GM12873 (cell line): Measurements from ENCODE around the gene DGKB.

Experiments
- TF ChIP-seq, protein P1 (sequence below): IDR thresholded peaks from 2 replicates; pipeline ENCODE4 v1.5.1; 2012; ENCODE audit warnings: low read depth, mild to moderate bottlenecking, moderate library complexity, low read length, control low read depth; ENCODE audit not compliant: insufficient read depth; ENCODE audit errors: missing control alignments

DGKB gene

DNA sequence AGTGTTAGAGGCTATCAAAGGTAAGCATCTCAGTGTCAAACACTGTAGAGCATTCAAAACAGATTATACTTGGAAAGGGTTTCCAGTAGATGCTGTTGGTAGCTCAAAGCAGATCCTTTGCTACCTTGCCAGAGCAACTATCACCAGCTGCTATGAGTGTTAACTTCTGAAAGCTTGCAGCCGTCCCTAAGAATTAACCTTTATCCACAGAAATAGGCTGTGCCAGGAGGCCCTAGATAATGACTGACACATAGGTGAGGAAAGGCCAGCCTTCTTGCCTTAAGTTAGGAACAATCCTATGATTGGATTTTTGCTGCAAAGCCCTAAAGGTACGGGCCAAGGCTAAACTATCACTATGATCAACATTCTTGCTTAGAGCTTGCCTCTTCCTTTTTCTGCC, 263.2 kb downstream of the DGKB start:
- TF ChIP-seq, protein P1, sequence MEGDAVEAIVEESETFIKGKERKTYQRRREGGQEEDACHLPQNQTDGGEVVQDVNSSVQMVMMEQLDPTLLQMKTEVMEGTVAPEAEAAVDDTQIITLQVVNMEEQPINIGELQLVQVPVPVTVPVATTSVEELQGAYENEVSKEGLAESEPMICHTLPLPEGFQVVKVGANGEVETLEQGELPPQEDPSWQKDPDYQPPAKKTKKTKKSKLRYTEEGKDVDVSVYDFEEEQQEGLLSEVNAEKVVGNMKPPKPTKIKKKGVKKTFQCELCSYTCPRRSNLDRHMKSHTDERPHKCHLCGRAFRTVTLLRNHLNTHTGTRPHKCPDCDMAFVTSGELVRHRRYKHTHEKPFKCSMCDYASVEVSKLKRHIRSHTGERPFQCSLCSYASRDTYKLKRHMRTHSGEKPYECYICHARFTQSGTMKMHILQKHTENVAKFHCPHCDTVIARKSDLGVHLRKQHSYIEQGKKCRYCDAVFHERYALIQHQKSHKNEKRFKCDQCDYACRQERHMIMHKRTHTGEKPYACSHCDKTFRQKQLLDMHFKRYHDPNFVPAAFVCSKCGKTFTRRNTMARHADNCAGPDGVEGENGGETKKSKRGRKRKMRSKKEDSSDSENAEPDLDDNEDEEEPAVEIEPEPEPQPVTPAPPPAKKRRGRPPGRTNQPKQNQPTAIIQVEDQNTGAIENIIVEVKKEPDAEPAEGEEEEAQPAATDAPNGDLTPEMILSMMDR: no peak

GRCh38 chr7:14637968-14638367, 264.6 kb downstream of the DGKB start:
- TF ChIP-seq, protein P1: no peak

- TF ChIP-seq, protein P1: no peak
Observed at GRCh38 chr7:14635955-14636354, 266.6 kb downstream of the DGKB start.

GRCh38 chr7:14630048-14630447, 272.5 kb downstream of the DGKB start:
- TF ChIP-seq, protein P1: no peak

DNA sequence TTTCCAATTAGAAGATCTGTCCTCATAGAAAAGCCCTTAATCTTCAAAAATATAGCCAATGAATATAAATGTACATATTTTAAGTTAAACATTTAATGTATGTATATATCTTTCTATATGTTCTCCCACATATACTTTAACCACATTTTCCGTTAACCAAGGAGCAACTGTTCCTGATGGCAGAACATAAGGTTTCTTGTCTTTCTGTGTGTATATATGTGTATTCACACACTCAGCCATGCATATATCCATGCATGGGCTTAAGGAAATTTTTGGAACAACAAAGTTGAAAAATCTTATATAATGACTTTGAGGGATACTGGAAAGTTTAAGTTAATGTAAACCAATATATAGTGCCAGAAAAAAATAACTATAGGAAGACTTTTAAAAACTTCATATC, 274.0 kb downstream of the DGKB start:
- TF ChIP-seq, protein P1: no peak

DNA sequence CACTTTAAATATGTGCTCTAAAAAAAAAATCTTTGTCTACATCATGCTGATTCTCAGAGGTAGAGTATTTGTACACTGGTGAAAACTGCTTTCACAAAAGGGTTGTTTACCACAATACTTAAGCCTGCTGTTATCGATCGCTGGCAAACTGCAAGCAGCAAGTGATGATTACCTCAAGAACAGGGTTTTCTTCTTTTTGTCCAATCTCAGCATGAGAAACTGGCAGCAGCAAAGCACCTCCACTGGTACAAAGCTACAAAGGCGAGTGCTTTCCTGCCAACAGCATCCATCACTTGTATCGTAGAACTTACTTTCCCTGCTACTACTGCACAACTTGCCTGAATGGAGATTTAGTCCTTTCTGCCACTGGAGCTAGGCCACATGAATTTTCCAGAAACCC, 276.5 kb downstream of the DGKB start:
- TF ChIP-seq, protein P1: no peak

DNA sequence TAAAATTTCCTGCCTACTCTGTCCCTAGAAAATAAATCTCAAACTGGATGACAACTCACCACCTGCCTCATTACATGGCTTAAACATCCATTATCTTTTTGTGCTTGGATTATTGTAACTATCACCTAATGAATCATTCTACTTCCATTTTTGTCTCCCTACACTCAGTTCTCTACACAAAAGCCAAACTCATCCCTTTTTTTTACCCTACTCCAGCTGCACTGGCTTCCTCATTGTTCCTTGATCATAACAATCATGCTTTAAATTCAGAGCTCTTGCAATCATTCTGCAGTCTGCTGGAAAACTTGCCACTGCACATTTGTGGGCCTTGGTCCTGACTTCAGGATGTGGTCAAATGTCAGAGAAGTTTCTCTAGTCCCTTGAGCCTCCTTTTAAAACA, 280.0 kb downstream of the DGKB start:
- TF ChIP-seq, protein P1: no peak
